T-helper 2 cell treated with Interferon-gamma antibody and Interleukin-4, amounts not matched to agents 5 μg/mL and 100 μg/mL, for 36 hours (primary cell): ENCODE results near the gene CLEC4G.
A peak's percentile ranks its signal among the peaks of the same experiment; 100 is the strongest.

Experiments used
- DNase-seq: peaks from one replicate; pipeline ENCODE4 v3.0.0; 2021; ENCODE audit warnings: low spot score
- H3K27ac Mint-ChIP-seq: one replicate; pipeline ENCODE4 v1.8.0; 2021; ENCODE audit warnings: mild to moderate bottlenecking, mixed read lengths
- H3K27me3 Mint-ChIP-seq: one replicate; pipeline ENCODE4 v1.8.0; 2021; ENCODE audit warnings: low read depth, mixed read lengths
- H3K36me3 Mint-ChIP-seq: one replicate; pipeline ENCODE4 v1.8.0; 2021; ENCODE audit warnings: low read depth, mixed read lengths
- H3K4me1 Mint-ChIP-seq: one replicate; pipeline ENCODE4 v1.8.0; 2021; ENCODE audit warnings: low read depth, mixed read lengths
- H3K4me3 Mint-ChIP-seq: one replicate; pipeline ENCODE4 v1.8.0; 2022; ENCODE audit warnings: mild to moderate bottlenecking, moderate library complexity, mixed read lengths
- H3K9me3 Mint-ChIP-seq: one replicate; pipeline ENCODE4 v1.8.0; 2021; ENCODE audit warnings: mixed read lengths

The CLEC4G gene

DNA sequence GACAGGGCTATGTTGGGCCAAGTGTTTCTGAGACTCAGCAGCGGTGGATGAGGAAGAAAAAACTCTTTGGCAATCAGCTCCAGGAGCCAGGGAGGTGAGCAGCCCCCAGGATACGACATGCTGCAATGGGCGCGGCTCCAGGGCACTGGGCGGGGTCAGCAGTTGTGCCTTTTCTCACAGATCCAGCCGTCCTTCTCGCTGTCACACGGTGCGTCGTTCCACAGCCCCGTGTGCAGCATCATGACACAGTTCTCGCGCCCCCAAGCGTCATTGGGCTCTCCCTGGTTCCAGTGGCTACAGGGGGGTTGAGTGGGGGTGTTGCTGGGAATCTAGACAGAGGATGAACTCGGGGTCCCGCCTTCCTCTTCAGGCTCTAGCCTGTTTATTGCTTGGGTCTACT is 2.7 kb downstream of the CLEC4G start:
- no peak overlapping the region for H3K27ac Mint-ChIP-seq
- H3K27me3 Mint-ChIP-seq, result peaks cover 40% of the 10 kb centered on the region
- no peaks in the 10 kb centered on the region for H3K36me3 Mint-ChIP-seq
- H3K4me1 Mint-ChIP-seq, result no peaks in the 10 kb centered on the region
- DNase-seq, result no peak
- H3K9me3 Mint-ChIP-seq, result no peaks in the 10 kb centered on the region
- no peak overlapping the region for H3K4me3 Mint-ChIP-seq

- no peak overlapping the region for H3K27ac Mint-ChIP-seq
- H3K36me3 Mint-ChIP-seq, result no peaks in the 10 kb centered on the region
- no peak overlapping the region for H3K4me3 Mint-ChIP-seq
- peaks cover 34% of the 10 kb centered on the region for H3K27me3 Mint-ChIP-seq
- H3K9me3 Mint-ChIP-seq, result no peaks in the 10 kb centered on the region
- H3K4me1 Mint-ChIP-seq, result no peaks in the 10 kb centered on the region
- no peak for DNase-seq
Measured at GRCh38 chr19:7725791-7726190, 6.1 kb downstream of the CLEC4G start.

- Mint-ChIP-seq H3K4me1 (no peaks in the 10 kb centered on the region), H3K27ac (no peak overlapping the region), H3K9me3 (no peaks in the 10 kb centered on the region), H3K27me3 (peaks cover 5% of the 10 kb centered on the region), H3K36me3 (no peaks in the 10 kb centered on the region), H3K4me3 (no peak overlapping the region)
- DNase-seq, result no peak
Measured at GRCh38 chr19:7722231-7722651, 9.7 kb downstream of the CLEC4G start.

GRCh38 chr19:7720351-7720750 is 11.6 kb downstream of the CLEC4G start:
- DNase-seq, result no peak
- no peaks in the 10 kb centered on the region for H3K36me3 Mint-ChIP-seq
- H3K27ac Mint-ChIP-seq, result no peak overlapping the region
- no peaks in the 10 kb centered on the region for H3K4me1 Mint-ChIP-seq
- H3K4me3 Mint-ChIP-seq, result no peak overlapping the region
- H3K27me3 Mint-ChIP-seq, result peaks cover 3% of the 10 kb centered on the region
- peaks cover 5% of the 10 kb centered on the region for H3K9me3 Mint-ChIP-seq

DNA sequence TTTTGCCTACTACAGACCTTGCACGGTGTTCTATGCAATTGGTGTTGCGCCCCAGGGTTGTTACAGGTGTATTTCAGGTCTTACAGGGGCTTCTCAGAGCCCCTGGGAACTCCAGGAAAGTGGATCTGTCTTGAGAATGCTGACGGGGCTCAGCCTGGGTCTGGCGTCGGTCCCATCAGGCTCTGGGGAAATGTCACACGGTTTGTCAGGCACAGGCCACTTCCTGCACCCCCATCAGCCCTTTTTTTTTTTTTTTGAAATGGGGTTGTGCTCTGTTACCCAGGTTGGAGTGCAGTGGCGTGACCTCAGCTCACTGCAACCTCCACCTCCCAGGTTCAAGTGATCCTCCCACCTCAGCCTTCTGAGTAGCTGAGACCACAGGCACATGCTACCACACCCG is 13.2 kb downstream of the CLEC4G start:
- no peak overlapping the region for H3K4me3 Mint-ChIP-seq
- H3K9me3 Mint-ChIP-seq, result peaks cover 5% of the 10 kb centered on the region
- H3K36me3 Mint-ChIP-seq, result no peaks in the 10 kb centered on the region
- no peak overlapping the region for H3K27ac Mint-ChIP-seq
- no peak for DNase-seq
- no peaks in the 10 kb centered on the region for H3K4me1 Mint-ChIP-seq
- H3K27me3 Mint-ChIP-seq, result peaks cover 6% of the 10 kb centered on the region

GRCh38 chr19:7716762-7717161 is 15.1 kb downstream of the CLEC4G start:
- H3K4me1 Mint-ChIP-seq, result no peaks in the 10 kb centered on the region
- peaks cover 3% of the 10 kb centered on the region for H3K27me3 Mint-ChIP-seq
- no peak for DNase-seq
- H3K36me3 Mint-ChIP-seq, result no peaks in the 10 kb centered on the region
- no peak overlapping the region for H3K4me3 Mint-ChIP-seq
- H3K9me3 Mint-ChIP-seq, result peaks cover 5% of the 10 kb centered on the region
- no peak overlapping the region for H3K27ac Mint-ChIP-seq

DNA sequence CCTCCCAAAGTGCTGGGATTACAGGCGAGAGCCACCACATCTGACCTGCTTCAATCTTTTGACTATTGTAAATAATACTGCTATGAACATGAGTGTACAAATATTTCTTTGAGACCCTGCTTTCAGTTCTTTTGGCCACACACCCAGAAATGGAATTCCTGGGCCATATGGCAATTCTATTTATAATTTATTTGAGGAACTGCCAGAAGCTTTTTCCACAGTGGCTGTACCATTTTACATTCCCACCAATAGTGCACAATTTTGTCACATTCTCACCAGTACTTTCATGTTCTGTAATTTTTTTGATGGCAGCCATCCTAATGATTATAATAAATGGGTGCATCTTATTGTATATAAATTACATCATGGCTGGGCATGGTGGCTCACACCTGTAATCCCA is 16.2 kb downstream of the CLEC4G start:
- no peaks in the 10 kb centered on the region for H3K4me1 Mint-ChIP-seq
- H3K27me3 Mint-ChIP-seq, result peaks cover 3% of the 10 kb centered on the region
- no peak overlapping the region for H3K27ac Mint-ChIP-seq
- H3K9me3 Mint-ChIP-seq, result peaks cover 5% of the 10 kb centered on the region
- H3K4me3 Mint-ChIP-seq, result no peak overlapping the region
- no peaks in the 10 kb centered on the region for H3K36me3 Mint-ChIP-seq
- DNase-seq, result no peak

DNA sequence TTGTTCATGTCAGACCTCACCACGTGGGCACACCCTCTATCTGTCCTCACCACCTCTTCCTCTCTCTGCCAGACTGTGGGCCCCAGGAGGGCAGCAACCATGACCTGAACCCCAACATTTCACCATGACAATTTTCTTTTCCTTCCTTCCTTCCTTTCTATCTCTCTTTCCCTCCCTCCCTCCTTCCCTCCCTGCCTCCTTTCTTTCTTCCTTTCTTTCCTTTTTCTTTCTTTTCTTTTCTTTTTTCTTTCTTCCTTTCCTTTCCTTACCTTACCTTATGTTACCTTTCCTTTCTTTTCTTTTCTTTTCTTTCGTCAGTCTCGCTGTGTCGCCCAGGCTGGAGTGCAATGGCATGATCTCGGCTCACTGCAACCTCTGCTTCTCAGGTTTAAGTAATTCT is 21.3 kb downstream of the CLEC4G start:
- Mint-ChIP-seq H3K27ac (no peak overlapping the region), H3K9me3 (no peaks in the 10 kb centered on the region), H3K4me3 (no peak overlapping the region), H3K36me3 (no peaks in the 10 kb centered on the region), H3K4me1 (peaks cover 17% of the 10 kb centered on the region), H3K27me3 (peaks cover 3% of the 10 kb centered on the region)
- DNase-seq, result no peak

DNA sequence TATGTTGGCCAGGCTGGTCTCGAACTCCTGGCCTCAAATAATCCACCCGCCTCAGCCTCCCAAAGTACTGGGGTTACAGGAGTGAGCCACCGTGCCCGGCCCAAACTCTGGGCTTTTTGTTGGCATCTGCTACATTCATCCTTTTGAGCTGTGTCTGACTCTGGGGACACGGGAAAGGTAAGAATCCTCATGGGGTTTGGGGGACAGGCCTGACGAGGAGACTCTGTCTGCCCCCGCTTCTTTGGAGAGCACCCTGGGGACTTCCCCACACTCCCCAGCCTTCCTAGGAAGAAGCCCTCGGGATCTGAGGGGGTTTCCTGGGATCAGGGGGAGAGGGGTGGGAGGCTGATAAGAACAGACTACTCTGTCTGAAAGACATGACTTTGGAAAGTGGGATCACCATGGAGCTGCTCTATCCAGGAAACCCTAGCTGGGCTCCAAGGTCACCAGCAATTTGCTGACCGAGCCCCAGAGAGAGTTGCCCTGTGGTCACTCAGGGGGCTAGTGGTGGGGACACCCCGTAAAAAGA is 21.9 kb downstream of the CLEC4G start:
- Mint-ChIP-seq H3K9me3 (no peaks in the 10 kb centered on the region), H3K4me3 (no peak overlapping the region), H3K4me1 (peaks cover 19% of the 10 kb centered on the region), H3K27me3 (peaks cover 3% of the 10 kb centered on the region), H3K27ac (no peak overlapping the region), H3K36me3 (no peaks in the 10 kb centered on the region)
- DNase-seq, result no peak

- Mint-ChIP-seq H3K4me3 (peak overlapping the region; percentile 52), H3K27ac (peak overlapping the region; percentile 70), H3K27me3 (peaks cover 4% of the 10 kb centered on the region), H3K9me3 (no peaks in the 10 kb centered on the region), H3K36me3 (no peaks in the 10 kb centered on the region), H3K4me1 (peaks cover 19% of the 10 kb centered on the region)
- DNase-seq, result no peak
Measured at GRCh38 chr19:7706955-7707456, 24.9 kb downstream of the CLEC4G start.

DNA sequence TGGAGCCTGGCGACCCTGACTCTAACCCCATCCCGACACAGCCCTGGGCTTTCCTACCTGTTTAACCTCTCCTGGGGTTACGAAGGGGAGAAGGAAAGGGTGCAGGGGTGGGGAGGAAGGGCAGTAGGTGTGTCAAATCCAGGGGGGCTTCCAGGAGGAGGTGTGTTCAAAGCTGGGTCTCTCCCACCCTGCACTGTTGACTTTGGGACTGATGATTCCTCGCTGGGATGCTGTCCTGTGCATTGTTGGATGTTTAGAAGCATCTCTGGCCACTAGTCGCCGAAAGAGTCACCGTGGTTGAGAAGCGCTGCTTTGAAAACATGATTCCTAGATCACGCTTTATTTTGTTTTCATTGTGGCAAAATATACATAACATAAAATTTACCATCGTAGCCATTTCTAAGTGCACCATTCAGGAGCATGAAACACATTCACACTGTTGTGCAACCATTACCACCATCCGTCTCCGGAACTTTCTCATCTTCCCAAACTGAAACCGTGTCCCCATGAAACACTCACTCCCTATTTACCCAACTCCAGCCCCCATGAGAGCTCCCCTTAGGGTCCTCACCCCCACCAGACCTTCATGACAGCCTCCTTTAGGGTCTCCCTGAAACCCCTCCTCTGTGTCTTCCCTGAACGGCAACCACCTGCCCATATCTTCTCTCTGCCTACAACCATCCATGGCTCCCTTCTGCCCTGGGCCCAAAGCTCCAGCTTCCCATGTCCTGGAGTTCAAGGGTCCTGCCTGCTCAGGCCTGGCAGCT is 25.5 kb downstream of the CLEC4G start:
- H3K9me3 Mint-ChIP-seq, result no peaks in the 10 kb centered on the region
- DNase-seq, result no peak
- H3K4me3 Mint-ChIP-seq, result peak overlapping the region; percentile 69
- H3K27me3 Mint-ChIP-seq, result peaks cover 5% of the 10 kb centered on the region
- H3K4me1 Mint-ChIP-seq, result peaks cover 19% of the 10 kb centered on the region
- no peaks in the 10 kb centered on the region for H3K36me3 Mint-ChIP-seq
- H3K27ac Mint-ChIP-seq, result peak overlapping the region; percentile 89

- H3K27me3 Mint-ChIP-seq, result peaks cover 5% of the 10 kb centered on the region
- H3K4me1 Mint-ChIP-seq, result peaks cover 19% of the 10 kb centered on the region
- H3K9me3 Mint-ChIP-seq, result no peaks in the 10 kb centered on the region
- DNase-seq, result peak; percentile 69
- H3K4me3 Mint-ChIP-seq, result peak overlapping the region; percentile 69
- H3K27ac Mint-ChIP-seq, result peak overlapping the region; percentile 89
- no peaks in the 10 kb centered on the region for H3K36me3 Mint-ChIP-seq
Measured at GRCh38 chr19:7705387-7706187, 26.3 kb downstream of the CLEC4G start.

DNA sequence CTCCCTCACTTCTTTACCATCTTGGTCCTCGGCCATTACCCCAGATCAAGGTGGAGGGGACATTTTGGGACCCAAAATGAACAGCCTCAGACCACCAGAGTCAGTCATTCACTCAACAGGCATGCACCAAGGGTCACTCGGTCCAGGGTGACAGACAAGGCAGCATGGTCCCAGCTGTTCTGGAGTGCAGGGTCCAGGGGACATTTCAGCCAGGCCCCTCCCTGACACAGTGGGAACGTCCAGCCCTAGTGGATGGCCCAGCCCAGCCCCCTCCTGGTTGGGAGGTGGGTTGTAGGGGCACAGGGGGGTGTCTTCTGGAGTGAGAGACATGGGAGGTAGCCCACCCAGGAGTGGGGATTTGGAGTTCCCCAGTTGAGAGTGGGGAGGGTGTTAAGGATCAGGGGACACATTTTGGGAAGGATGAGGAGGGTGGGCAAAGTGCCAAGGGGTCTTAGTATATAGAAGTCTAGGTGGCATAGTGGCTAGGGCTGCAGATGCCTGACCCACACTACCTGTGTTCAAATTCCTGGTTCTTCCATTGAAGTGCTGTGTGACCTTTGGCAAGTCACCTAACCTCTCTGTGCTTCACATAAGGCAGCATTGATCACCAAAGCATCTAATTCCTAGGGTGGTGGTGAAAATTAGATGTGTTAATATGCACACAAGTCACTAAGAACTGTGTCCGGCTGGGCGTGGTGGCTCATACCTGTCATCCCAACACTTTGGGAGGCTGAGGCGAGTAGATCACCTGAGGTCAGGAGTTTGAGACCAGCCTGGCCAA is 27.4 kb downstream of the CLEC4G start:
- no peak for DNase-seq
- H3K4me1 Mint-ChIP-seq, result peaks cover 20% of the 10 kb centered on the region
- H3K27me3 Mint-ChIP-seq, result peaks cover 5% of the 10 kb centered on the region
- H3K27ac Mint-ChIP-seq, result peak overlapping the region; percentile 7
- no peaks in the 10 kb centered on the region for H3K9me3 Mint-ChIP-seq
- H3K4me3 Mint-ChIP-seq, result no peak overlapping the region
- no peaks in the 10 kb centered on the region for H3K36me3 Mint-ChIP-seq
